ENCODE measurements around the gene MAGEA10. TPM values are rescaled to one million over a fixed set of nuclear protein-coding genes. Genes with fewer than 3 reads are reported as not detected.

Gene MAGEA10
- total RNA-seq, 1 experiment from 2014 or later = not detected

GRCh38 chrX:152155766-152156310, 17.5 kb upstream of the MAGEA10 start:
- BruUV-seq (replicated peaks) = no TSS peak

GRCh38 chrX:152154050-152154449, 15.7 kb upstream of the MAGEA10 start:
- no peak for DNase-seq
- Histone ChIP-seq H3K36me3 (ENCODE audit: control insufficient read depth, insufficient read depth, low read length) (no peaks in the 10 kb centered on the region), H3K4me3 (ENCODE audit: low read depth, low read length) (no peak overlapping the region), H3K27me3 (replicated peaks; ENCODE audit: control insufficient read depth, insufficient read depth, low read length) (no peaks in the 10 kb centered on the region), H3K4me1 (no peaks in the 10 kb centered on the region), H3K9me3 (no peaks in the 10 kb centered on the region)
- no peak for TF ChIP-seq CTCF (IDR thresholded peaks at IDR 0.05; ENCODE audit: insufficient read depth in 1 of 2, low read depth in 1 of 2, low read length in 1 of 2, severe bottlenecking in 1 of 2, unreplicated experiment in 1 of 2)
- Mint-ChIP-seq H3K36me3 (ENCODE audit: insufficient read depth, unreplicated experiment) (no peaks in the 10 kb centered on the region), H3K4me1 (ENCODE audit: low read depth, unreplicated experiment) (no peaks in the 10 kb centered on the region), H3K9me3 (ENCODE audit: unreplicated experiment) (no peaks in the 10 kb centered on the region), H3K4me3 (ENCODE audit: unreplicated experiment) (no peak overlapping the region), H3K27me3 (ENCODE audit: insufficient read depth, unreplicated experiment) (no peaks in the 10 kb centered on the region), H3K27ac (ENCODE audit: unreplicated experiment) (no peak overlapping the region)
- intact Hi-C loops (cut with micrococcal nuclease; ENCODE audit: unreplicated experiment) = no loop called here
- POLR2A ChIA-PET = no interaction called here
- CTCF ChIA-PET = no interaction called here
- no TSS peak for BruUV-seq (replicated peaks)

More at GRCh38 chrX:152155766-152156310, 17.5 kb upstream of the MAGEA10 start:
- no peak for DNase-seq
- Histone ChIP-seq H3K4me1 (no peaks in the 10 kb centered on the region), H3K9me3 (no peaks in the 10 kb centered on the region), H3K36me3 (ENCODE audit: control insufficient read depth, insufficient read depth, low read length) (no peaks in the 10 kb centered on the region), H3K27me3 (replicated peaks; ENCODE audit: control insufficient read depth, insufficient read depth, low read length) (no peaks in the 10 kb centered on the region), H3K4me3 (ENCODE audit: low read depth, low read length) (no peak overlapping the region)
- ChIA-PET POLR2A (no interaction called here), CTCF (no interaction called here)
- no peak overlapping the region for H3K27ac Mint-ChIP-seq (ENCODE audit: unreplicated experiment)
- H3K4me3 Mint-ChIP-seq (ENCODE audit: unreplicated experiment) = no peak overlapping the region
- H3K9me3 Mint-ChIP-seq (ENCODE audit: unreplicated experiment) = no peaks in the 10 kb centered on the region
- no peaks in the 10 kb centered on the region for H3K36me3 Mint-ChIP-seq (ENCODE audit: insufficient read depth, unreplicated experiment)
- TF ChIP-seq CTCF (IDR thresholded peaks at IDR 0.05; ENCODE audit: insufficient read depth in 1 of 2, low read depth in 1 of 2, low read length in 1 of 2, severe bottlenecking in 1 of 2, unreplicated experiment in 1 of 2) = no peak
- intact Hi-C loops (cut with micrococcal nuclease; ENCODE audit: unreplicated experiment) = no loop called here
- no peaks in the 10 kb centered on the region for H3K4me1 Mint-ChIP-seq (ENCODE audit: low read depth, unreplicated experiment)
- no peaks in the 10 kb centered on the region for H3K27me3 Mint-ChIP-seq (ENCODE audit: insufficient read depth, unreplicated experiment)

GRCh38 chrX:152151256-152151655, 12.9 kb upstream of the MAGEA10 start:
- intact Hi-C loops (cut with micrococcal nuclease; ENCODE audit: unreplicated experiment) = no loop called here
- Histone ChIP-seq H3K27me3 (replicated peaks; ENCODE audit: control insufficient read depth, insufficient read depth, low read length) (no peaks in the 10 kb centered on the region), H3K36me3 (ENCODE audit: control insufficient read depth, insufficient read depth, low read length) (no peaks in the 10 kb centered on the region), H3K9me3 (no peaks in the 10 kb centered on the region), H3K4me3 (ENCODE audit: low read depth, low read length) (no peak overlapping the region), H3K4me1 (no peaks in the 10 kb centered on the region)
- Mint-ChIP-seq H3K27me3 (ENCODE audit: insufficient read depth, unreplicated experiment) (no peaks in the 10 kb centered on the region), H3K4me1 (ENCODE audit: low read depth, unreplicated experiment) (no peaks in the 10 kb centered on the region), H3K27ac (ENCODE audit: unreplicated experiment) (no peak overlapping the region), H3K4me3 (ENCODE audit: unreplicated experiment) (no peak overlapping the region), H3K36me3 (ENCODE audit: insufficient read depth, unreplicated experiment) (no peaks in the 10 kb centered on the region), H3K9me3 (ENCODE audit: unreplicated experiment) (no peaks in the 10 kb centered on the region)
- BruUV-seq (replicated peaks) = no TSS peak
- CTCF ChIA-PET = no interaction called here
- no peak for TF ChIP-seq CTCF (IDR thresholded peaks at IDR 0.05; ENCODE audit: insufficient read depth in 1 of 2, low read depth in 1 of 2, low read length in 1 of 2, severe bottlenecking in 1 of 2, unreplicated experiment in 1 of 2)
- DNase-seq = no peak
- POLR2A ChIA-PET = no interaction called here
